Fibroblast of skin of abdomen (primary cell): ENCODE results near the gene OSMR.

ENCODE experiments used
- DNase-seq: peaks from one replicate; pipeline ENCODE4 v3.0.0-alpha.2; 2013

The OSMR gene

DNA sequence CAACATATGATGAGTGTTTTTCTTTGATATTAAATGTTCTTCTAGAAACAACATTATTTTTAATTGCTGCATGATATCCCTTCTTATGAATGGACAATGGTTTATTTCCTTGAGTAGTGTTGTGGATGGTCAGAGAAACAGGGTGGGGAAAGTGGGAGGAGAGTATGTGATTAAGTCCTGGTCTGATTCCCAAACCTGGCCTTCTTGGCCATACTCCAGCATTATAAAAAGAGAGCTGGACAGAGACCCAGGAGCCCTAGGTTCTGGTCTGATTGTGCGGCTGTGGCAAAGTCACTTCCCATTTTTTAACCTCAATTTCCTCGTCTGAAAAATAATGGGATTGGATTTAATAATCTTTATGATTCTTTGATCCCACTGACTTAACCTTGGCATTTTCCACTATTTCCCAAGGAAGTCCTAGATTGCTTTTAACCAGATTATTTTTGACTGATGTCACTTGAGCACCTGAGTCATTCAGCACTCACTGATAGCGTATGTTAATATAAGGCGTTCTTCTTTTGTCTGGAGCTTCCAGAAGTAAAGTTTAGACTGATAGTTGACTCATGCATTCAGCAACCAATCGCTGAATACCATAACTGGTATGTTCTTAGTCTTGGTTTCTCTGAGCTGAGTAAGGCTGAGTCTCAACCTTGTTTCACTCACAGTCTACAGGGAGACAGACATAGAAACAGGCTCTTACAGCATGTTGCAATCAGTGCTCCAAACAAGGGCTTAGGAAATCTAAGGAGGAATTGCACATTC, 26.2 kb downstream of the OSMR start:
- DNase-seq: peak; percentile 99

DNA sequence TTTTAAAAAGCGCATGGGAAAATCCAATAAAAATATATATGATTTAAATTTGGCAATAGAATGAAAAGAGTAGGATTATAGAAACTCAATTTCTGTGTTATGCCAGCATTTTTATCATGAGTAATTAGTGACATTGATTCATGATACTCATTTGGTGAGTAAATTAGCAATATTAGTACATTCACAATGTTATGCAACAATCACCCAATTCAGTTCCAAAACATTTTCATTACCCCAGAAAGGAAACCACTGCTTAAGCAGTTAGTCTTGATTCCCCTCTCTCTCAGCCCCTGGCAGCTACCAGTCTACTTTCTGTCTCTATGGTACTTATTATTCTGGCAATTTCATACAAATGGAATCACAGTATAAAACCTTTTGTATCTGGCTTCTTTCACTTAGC, 27.0 kb downstream of the OSMR start:
- no peak for DNase-seq

DNA sequence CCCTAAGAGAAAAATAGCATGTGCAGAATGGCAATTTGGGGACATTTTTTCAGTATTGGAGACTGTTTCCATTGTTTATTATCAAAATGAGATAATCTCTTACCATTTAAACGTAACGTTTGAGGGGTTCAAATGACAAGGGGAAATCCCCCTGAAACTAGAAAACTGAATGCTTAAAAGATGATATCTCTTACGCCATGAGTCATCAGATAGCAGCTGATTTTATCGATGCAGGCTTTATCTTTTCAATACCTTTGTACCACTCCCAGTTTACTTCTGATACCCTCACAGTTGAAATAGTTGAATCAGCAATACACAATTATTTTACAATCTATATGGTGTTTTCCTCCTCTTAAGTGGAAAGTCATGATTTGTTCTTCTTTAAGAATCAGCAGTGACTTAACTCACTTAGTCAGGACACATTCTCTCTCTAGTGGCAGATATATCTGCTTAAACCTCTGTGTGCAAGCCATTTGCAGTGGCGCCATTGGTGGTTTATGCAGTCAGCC, 29.2 kb downstream of the OSMR start:
- no peak for DNase-seq

DNA sequence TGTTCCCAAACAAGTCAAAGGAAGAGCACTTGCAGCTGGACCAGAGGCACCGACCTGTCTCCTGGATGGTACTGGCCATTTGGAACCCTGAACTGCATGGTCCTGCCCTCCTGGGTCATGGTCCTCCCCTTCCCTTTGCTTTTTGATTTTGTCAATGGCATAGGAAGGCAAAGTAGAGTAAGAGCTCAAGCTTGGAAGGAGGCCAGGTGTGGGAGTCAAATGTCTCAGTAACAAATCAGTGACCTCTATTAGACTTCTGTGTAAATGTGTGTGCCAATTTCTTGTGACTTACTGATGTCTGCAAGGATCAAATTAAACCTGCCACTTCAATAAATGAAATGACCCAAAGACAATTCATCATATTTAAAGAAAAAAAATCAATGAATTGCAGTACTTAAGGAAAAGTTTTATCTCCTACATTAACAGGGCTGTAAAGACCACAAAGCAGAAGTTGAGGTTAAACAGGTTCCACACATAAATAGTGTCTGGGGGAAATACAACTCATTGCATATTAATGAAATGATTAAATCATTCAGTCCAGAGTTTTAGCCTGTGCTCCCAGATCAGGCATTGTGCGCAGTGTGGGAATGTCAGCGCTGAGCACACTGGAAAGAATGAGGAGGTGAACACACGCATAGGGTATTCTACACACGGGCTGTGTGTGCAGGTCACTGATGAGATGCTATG, 32.7 kb downstream of the OSMR start:
- no peak for DNase-seq

DNA sequence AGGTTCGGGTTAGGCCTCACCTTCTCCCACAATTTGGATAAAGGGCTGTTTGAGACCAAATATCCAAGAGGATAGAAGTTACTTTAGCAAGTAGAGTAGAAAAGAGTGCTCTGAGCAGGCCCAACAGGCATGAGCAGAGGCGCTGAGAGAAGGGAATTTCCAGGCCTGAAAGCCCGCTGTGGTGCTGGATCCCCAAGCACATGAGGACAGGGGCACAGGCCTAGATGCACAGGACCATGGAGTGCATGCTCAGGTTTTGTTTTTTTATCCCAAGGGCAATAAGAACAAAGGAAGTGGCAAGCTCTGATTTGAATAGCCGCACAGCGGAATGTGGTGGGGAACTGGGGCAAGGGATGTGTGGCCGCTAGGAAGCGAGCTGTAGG, 33.3 kb downstream of the OSMR start:
- DNase-seq: no peak

DNA sequence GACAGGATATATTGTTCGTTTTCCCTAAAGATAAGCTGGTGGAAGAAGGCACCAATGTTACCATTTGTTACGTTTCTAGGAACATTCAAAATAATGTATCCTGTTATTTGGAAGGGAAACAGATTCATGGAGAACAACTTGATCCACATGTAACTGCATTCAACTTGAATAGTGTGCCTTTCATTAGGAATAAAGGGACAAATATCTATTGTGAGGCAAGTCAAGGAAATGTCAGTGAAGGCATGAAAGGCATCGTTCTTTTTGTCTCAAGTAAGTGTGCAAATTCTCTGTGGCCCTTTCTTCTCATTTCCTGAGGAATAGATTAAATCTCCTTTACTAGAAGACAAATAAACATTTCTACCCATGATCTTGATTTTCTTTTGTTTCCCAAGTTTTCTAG, 38.0 kb downstream of the OSMR start:
- no peak for DNase-seq

DNA sequence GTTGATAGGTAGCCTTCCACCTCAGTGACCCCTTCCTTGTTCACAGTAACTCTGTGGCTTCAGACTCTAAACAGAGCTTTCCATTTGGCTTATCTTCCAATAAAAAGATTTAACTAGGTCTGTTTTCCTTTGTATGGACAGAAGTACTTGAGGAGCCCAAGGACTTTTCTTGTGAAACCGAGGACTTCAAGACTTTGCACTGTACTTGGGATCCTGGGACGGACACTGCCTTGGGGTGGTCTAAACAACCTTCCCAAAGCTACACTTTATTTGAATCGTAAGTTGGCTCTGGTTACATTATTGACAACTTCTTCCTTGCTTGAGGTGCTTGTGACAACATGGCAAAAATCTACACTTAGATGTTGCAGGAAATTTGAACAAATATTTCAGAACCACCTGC, 39.4 kb downstream of the OSMR start:
- DNase-seq: no peak

DNA sequence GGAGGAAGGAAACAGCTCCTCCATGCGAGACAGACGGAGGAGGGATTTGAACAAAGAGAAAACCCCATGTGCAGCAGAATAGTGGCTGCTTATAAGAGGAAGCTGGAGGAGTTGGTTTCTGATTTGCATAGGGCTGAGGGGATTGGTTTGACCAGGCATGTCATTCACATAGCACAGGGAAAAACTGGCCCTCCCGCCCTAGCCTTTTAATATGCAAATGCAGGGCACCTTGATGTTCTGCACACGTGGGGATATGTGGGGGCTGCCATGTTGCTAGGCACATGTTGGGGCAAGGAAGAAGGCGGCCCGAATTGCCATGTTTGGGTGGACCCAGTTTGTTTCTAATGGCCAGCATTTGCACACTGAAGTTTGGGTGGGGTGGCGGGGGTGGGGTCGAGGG, 42.2 kb downstream of the OSMR start:
- no peak for DNase-seq

DNA sequence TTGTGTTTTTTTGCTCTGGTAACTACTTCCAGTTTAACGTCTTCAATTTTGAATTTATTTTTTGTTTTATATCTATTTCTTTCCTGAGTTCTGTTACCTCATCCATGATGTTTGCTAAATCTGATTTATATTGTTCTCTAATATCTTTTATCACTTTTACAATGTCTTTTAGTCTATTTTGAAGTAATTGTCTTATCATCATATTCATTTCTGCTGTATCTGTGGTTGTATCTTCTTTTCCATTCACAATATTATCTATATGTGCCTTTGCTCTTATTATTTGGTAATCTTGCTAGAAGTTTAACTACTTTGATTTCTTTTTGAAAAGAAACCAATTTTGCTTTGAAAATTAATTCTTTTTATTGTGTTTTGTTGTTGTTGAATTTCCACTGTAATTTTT, 43.6 kb downstream of the OSMR start:
- DNase-seq: no peak

DNA sequence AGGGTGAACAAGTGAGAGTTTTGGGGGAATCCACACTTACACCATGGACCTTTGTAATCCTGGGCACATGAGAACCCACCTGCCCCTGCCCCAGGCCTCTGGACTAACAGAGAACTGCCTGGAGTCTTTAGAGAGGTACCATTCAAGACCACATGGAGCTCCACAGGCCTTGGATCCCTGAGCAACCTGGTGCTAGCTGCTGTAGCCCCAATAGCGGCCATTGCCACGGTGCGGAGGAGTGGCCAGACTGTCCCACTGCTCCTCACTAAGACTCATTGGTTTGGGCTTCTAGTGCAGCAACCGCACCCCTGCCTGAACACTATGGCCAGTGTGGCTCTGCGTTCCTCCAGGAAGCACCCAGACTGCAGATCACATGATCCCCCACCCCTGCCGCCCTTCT, 45.8 kb downstream of the OSMR start:
- no peak for DNase-seq

DNA sequence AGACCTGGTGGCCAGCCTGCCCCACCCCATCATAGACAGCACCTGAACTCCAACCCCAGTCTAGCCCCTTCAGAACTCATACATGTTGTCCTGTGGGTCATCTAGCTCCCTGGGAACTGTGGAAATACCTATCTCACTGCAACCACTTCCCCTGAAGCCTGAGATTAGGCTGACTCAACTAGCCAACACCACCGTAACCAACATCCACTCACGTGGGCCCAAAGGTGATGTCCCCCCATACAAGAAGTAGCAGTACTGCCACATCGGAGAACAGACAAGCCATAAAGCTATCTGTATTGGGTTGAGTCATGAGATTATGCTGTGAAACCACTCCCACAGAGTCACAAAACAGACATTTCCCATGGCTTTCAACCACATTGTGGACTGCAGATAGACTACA, 46.6 kb downstream of the OSMR start:
- DNase-seq: no peak

DNA sequence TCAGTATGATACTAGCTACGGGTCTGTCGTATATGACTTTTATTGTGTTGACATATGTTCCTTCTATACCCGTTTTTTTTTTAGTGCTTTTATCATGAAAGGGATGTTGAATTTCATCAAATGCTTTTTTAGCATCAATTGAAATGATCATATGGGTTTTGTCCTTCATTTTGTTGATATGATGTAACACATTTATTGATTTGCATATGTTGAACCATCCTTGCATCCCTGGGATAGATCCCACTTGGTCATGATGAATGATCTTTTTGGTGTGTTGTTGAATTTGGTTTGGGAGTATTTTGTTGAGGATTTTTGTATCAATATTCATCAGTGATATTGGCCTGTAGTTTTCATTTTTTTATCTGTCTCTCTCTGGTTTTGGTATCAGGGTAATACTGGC, 50.9 kb downstream of the OSMR start:
- DNase-seq: no peak

DNA sequence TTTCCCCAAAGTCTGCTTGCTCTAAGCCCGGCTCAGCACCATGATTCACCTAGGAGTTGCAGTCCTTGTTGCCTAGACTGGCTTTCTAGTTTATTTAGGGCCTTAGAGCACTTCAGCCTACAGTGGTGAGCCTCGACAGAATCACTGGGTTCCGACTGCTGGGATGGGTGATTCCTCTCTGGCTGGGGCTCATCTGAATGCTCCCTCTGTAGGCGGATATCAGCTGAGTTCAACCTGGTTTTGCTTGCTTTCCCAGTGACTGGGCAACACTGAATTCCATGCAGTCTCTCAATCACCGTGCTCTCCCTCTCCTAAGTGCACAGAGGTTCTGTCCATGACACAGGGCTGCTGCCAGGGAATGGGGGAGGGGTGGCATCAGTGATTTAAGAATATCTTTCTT, 54.1 kb downstream of the OSMR start:
- DNase-seq: no peak

DNA sequence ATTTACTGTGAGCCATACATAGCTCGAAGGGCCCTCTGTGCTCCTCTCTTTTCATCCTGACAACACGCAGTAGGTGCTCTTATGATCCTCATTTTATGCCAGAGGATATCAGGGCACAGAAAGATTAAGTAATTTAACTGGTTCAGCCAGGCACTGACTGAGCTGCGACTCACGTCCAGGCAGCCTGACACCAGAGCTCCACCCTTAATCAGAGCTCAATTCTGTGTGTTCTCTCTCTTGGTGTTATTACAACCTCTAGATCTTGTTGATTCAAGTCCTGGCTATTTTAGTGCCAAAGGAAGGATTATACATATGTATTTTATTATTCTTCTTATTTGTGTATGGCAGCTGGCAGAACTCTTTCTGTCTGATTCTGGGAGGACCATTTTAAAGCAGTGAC, 59.7 kb downstream of the OSMR start:
- DNase-seq: no peak

DNA sequence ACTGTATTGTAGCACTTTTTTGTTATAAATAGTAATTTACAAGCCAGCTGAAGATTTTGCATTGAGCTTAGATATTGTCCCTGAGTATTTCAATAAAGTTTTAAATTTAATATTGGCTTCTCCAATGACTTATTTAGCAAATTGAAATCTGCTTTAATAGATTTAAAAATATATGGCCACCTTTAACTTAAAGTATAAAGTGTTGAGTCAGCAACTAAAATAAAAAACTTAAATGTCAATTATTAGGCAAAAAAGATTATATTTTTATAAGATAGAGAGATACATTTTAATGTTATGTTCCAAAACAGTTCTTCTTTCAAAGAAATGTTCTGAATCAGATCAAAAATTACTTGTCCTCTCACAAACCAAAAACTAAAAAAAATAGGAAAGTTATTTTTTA, 60.7 kb downstream of the OSMR start:
- no peak for DNase-seq

DNA sequence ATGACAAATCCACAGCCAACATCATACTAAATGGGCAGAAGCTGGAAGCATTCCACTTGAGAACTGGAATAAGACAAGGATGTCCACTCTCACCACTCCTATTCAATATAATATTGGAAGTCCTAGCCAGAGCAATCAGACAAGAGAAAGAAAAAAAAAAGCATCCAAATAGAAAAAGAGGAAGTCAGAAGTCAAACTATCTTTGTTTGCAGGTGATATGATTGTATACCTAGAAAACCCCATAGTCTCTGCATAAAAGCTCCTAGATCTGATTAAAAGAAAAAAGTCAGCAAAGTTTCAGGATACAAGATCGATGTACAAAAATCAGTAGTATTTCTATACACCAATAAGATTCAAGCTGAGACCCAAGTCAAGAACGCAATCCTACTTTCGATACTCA, 66.1 kb downstream of the OSMR start:
- DNase-seq: no peak

DNA sequence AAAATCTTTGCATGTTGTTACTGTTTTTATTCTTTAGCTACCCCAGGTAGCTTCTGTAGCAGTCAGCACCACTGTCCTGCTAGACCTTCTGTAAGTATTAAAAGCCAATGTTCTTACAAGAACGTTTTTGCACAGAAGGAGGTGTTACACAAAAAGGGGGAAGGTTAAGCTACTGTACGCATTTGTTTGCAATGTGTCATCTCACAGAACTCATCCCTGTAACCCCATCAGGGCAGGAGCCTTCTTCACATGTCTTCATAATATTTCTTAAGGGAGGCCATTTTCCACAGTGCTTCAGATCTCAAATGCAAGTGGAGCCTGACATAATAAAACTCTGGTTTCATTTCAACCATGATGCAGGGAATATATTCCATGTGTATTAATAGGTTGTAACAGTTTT, 67.9 kb downstream of the OSMR start:
- no peak for DNase-seq

DNA sequence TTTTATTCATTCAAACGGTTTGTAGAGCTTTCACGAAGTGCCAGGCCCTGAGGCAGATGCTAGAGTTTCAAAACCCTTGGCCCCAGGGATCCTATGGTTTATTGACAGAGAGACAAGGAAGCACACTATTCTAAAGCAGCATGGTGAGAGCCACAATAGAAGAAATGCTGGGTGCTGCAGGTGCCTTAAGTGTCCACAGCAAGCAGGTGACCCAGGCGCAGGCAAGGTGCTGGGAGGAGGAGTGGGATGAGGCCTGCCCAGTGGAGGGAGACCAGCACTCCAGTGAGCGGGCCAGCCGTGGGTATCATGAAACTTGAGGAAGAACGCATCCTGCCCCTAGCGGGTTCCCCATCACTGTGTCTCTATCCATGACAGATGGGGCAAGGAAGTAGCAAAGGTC, 71.0 kb downstream of the OSMR start:
- DNase-seq: no peak

DNA sequence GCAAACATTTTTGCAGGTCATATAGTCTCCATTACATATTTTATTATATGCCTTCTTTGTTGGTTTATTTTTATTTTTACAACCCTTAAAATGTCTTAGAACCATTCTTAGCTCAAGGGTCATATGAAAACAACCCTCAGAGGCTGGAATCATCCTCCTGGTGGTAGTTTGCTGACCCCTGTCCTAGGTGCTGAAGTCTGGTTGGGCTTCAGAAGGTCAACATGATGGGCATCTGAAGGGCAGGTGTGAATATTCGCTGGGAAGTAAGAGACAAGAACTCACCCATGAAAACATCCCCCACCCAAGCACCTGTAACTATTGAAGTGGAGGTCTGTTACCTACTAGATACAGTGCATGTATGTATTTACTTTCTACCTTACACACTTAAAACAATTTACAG, 75.4 kb downstream of the OSMR start:
- no peak for DNase-seq

DNA sequence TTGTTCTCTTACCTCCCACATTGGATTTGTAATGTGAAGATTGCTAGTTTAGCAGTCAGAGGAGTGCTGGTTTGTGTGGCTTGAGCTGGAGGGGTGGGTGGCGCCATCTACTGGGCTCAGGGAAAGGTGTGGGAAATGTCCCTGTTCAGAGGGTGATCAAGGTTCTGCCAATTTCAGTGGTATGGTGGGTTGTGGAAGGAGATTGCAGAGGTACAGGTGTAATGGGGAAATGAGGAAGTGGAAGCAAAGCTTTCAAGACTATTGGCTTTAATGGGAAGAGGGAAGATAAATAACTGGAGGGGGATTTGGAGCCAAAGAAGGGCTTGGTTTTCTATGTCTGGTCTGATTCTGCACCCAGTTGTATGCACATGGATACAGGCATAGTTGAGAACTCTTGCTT, 76.4 kb downstream of the OSMR start:
- peak; percentile 40 for DNase-seq

DNA sequence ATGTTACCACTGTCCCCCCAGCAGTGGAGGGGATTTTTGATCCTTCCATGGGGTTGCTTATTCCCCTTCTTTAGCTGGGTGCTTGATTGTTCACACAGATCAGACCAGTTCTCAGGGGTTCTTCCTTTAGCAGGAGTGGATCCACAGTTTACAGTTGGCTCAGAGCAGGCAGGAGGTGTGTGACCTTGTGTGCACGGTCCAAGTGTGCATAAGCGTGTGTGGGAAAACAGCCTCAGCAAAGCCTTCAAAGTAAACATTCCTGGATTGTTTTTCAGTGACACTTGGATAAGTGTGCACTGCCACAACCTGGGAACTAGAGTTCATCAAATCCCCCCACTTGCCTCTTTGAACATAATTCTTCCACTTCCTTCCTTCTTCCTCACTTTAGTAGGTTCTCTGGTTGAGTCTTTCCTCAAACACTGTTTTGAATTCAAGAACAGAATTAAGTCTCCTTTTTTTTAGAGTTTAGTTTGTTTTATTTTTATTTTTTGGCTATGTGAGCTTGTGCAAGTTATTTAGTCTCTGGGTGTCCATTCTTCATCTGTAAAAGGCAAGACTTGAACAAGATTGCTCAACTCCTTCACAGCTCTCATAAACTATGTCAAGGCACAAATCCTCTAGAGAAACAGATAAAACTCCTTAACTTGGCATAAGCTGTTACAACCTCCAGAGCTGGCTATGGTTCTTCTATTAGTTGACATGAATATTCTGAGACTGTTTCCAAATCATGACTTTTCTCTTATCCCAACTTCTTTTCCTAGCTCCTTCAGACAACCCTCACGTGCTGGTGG, 78.0 kb downstream of the OSMR start:
- peak; percentile 22 for DNase-seq

DNA sequence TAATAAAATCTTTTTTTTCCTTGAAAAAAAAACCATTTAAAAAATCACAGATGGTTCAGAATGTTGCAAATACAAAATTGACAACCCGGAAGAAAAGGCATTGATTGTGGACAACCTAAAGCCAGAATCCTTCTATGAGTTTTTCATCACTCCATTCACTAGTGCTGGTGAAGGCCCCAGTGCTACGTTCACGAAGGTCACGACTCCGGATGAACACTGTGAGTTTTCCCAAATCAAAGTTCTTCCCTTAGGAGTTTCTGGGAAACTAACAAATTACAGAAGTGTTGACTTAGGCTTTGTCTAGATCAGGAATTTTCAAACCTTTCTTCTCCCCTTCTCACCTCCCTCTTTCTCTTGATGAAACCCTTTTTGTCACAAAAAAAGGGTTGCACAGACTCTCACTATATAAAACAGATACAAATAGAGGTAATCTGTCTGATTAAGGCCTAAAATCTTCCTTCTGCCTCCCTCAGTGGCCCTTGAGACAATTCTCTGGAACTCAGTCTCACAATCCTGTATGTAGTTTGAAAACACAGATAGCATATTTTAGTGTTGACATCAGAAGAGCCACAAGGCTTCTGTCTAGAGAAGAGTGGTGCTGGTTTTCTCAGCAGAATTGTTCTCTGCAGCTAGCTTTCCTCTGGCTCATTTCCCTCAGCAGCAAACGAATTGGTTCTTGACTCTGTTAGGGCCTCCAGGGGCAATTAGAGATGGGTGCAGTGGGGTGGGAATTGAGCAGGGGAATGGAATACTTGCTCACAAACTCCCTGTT, 79.5 kb downstream of the OSMR start:
- DNase-seq: peak; percentile 68

DNA sequence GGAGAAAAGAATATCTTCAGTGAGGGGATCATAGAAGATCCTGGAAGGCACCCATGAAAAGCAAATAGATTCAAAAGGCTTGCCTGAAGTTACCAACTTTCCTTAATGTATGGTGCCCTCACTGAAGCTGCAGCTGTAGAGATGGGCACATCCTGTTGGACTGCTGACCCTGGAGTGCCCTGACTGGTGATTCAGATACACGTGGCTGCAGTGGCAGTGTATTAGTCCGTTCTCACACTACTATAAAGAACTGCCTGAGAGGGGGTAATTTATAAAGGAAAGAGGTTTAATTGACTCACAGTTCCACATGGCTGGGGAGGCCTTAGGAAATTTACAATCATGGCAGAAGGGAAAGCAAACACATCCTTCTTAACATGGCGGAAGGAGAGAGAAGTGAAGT, 80.3 kb downstream of the OSMR start:
- DNase-seq: no peak
